H1 (cell line): Measurements from ENCODE around the gene DDAH2. TPM values are rescaled to one million over a fixed set of nuclear protein-coding genes. Genes with fewer than 3 reads are reported as not detected.

Experiments
- CBX8 ChIP-seq: fragments of 300-800, 300-1000 bp; sonication (generic); IDR thresholded peaks from 2 replicates; pipeline ENCODE4 v1.7.1; 2016; ENCODE audit warnings: low read depth, low read length, borderline replicate concordance
- CREB1 ChIP-seq: IDR thresholded peaks from 2 replicates; pipeline ENCODE4 v1.6.1; 2012; ENCODE audit warnings: inconsistent platforms
- MAX ChIP-seq: IDR thresholded peaks from 2 replicates; pipeline ENCODE4 v1.6.1; 2012; ENCODE audit warnings: inconsistent platforms
- POU5F1 ChIP-seq: IDR thresholded peaks from 2 replicates; pipeline ENCODE4 v1.6.1; 2011; ENCODE audit warnings: low read depth, mild to moderate bottlenecking, low read length, moderate library complexity
- RNF2 ChIP-seq: fragments of 200-900, 300-1000 bp; sonication (generic); IDR thresholded peaks from 2 replicates; pipeline ENCODE4 v1.7.1; 2016; ENCODE audit warnings: borderline replicate concordance, low read depth, mild to moderate bottlenecking, antibody characterized with exemption, low read length; ENCODE audit not compliant: poor library complexity, severe bottlenecking; ENCODE audit errors: missing control alignments
- SIX5 ChIP-seq: IDR thresholded peaks from 2 replicates; pipeline ENCODE4 v1.6.1; 2011; ENCODE audit warnings: mild to moderate bottlenecking, low read depth, low read length
- TAF7 ChIP-seq: optimal IDR thresholded peaks from 2 replicates; pipeline ENCODE3; 2011; ENCODE audit warnings: low read depth, mild to moderate bottlenecking, inconsistent platforms, low read length, moderate library complexity, borderline replicate concordance
- USF2 ChIP-seq: IDR thresholded peaks from 2 replicates; pipeline ENCODE4 v1.6.1; 2011; ENCODE audit warnings: low read length, improper control_type of control experiment
- polyA plus RNA-seq, 7 experiments: library from polyadenylated mRNA; depleted of rRNA in 3 of 7; stranded (reverse) in 5 of 7; unstranded in 2 of 7; fragments of >200 nt in 5 of 7; fragments of 200-250 nt in 2 of 7; gene quantifications; 1 replicate in 5 of 7; 2 replicates in 1 of 7; 4 replicates in 1 of 7; pipeline versions ENCODE4 v1.2.1 to v1.2.3, GENCODE V29; 2011 to 2013; ENCODE audit warnings: missing spikeins in 2 of 7, mixed read lengths in 2 of 7
- total RNA-seq: library from RNA; stranded (reverse); fragmentation: NEBNext Ultra II Directional; extraction: Animal tissue kit (Norgen Biotek cat#: 25700); gene quantifications from 2 replicates; pipeline ENCODE4 v1.2.1, GENCODE V29; 2021
- TF ChIP-seq, protein P1 (sequence below), 3 experiments: IDR thresholded peaks; 1 replicate in 2 of 3; 2 replicates in 1 of 3; pipeline versions ENCODE4 v1.5.1 to v1.6.1; 2011; ENCODE audit warnings: low read length in 3 of 3, mild to moderate bottlenecking in 3 of 3, inconsistent platforms in 2 of 3, low read depth in 1 of 3, moderate library complexity in 1 of 3; ENCODE audit not compliant: insufficient read depth in 1 of 3; ENCODE audit errors: control extremely low read depth in 1 of 3

DDAH2 gene
- total and polyA plus RNA-seq, 2 of the 8 experiments (the other 6 are each of a cell fraction or from before 2014, with no cell fraction given), result 53.3 to 73.5 TPM

- TF ChIP-seq RNF2 (no peak), USF2 (no peak), POU5F1 (no peak), TAF7 (no peak), CBX8 (no peak), CREB1 (no peak), SIX5 (no peak), MAX (no peak)
- TF ChIP-seq, protein P1, sequence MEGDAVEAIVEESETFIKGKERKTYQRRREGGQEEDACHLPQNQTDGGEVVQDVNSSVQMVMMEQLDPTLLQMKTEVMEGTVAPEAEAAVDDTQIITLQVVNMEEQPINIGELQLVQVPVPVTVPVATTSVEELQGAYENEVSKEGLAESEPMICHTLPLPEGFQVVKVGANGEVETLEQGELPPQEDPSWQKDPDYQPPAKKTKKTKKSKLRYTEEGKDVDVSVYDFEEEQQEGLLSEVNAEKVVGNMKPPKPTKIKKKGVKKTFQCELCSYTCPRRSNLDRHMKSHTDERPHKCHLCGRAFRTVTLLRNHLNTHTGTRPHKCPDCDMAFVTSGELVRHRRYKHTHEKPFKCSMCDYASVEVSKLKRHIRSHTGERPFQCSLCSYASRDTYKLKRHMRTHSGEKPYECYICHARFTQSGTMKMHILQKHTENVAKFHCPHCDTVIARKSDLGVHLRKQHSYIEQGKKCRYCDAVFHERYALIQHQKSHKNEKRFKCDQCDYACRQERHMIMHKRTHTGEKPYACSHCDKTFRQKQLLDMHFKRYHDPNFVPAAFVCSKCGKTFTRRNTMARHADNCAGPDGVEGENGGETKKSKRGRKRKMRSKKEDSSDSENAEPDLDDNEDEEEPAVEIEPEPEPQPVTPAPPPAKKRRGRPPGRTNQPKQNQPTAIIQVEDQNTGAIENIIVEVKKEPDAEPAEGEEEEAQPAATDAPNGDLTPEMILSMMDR (IDR thresholded peaks at IDR 0.05; ENCODE audit: control extremely low read depth in 1 of 3, insufficient read depth in 1 of 3, low read depth in 1 of 3, low read length in 3 of 3), result no peak
These were observed 39.5 kb upstream of the DDAH2 start (continued) for GRCh38 chr6:31768363-31769257.
